Transverse colon (tissue), 4 donors: ENCODE results near the gene SLC14A1. TPM values are rescaled to one million over a fixed set of nuclear protein-coding genes. Genes with fewer than 3 reads are reported as not detected.
A peak's percentile ranks its signal among the peaks of the same experiment; 100 is the strongest.

Experiments
- DNase-seq: peaks from one replicate; pipeline ENCODE4 v3.0.0-alpha.2; 2019
- H3K27ac ChIP-seq, 4 donors: fragments of 200-600 bp; sonication (generic); 2 replicates each; pipeline ENCODE4 v1.5.1; 2016 to 2018; ENCODE audit warnings: inconsistent platforms in 4 of 4
- H3K27me3 ChIP-seq: fragments of 200-600 bp; sonication (generic); 2 replicates; pipeline ENCODE4 v1.5.1; 2017; ENCODE audit warnings: inconsistent platforms
- H3K36me3 ChIP-seq, 4 donors: fragments of 200-600 bp; sonication (generic); 2 replicates each; pipeline ENCODE4 v1.5.1; 2017 to 2019; ENCODE audit warnings: inconsistent platforms in 4 of 4
- H3K4me1 ChIP-seq, 4 donors: fragments of 200-600 bp; sonication (generic); 2 replicates each; pipeline ENCODE4 v1.5.1; 2017 to 2020; ENCODE audit warnings: inconsistent platforms in 4 of 4
- H3K4me3 ChIP-seq, 4 donors: fragments of 200-600 bp; sonication (generic); 1 replicate in 1 of 4; 2 replicates in 3 of 4; pipeline versions ENCODE4 v1.5.1 to v1.6.1; 2017 to 2019; ENCODE audit warnings: inconsistent platforms in 4 of 4
- H3K9me3 ChIP-seq, 2 donors: fragments of 200-600 bp; sonication (generic); 2 replicates each; pipeline ENCODE4 v1.5.1; 2017 to 2019; ENCODE audit warnings: inconsistent platforms in 2 of 2
- EP300 ChIP-seq: sonication (generic); formaldehyde crosslinking; IDR thresholded peaks from one replicate; pipeline ENCODE4 v1.6.1; 2017; ENCODE audit warnings: antibody characterized with exemption, low read depth
- POLR2A ChIP-seq: fragments of 450-650 bp; IDR thresholded peaks from one replicate; pipeline ENCODE4 v1.6.1; 2016; ENCODE audit warnings: antibody characterized with exemption, mild to moderate bottlenecking, moderate library complexity
- POLR2AphosphoS5 ChIP-seq, 3 donors: sonication (generic); formaldehyde crosslinking; IDR thresholded peaks; one replicate each; pipeline ENCODE4 v1.6.1; 2016; ENCODE audit warnings: antibody characterized with exemption in 3 of 3
- WGBS, 2 donors: methylation state at CpG; one replicate each; pipeline ENCODE4 v1.1.5; 2018; ENCODE audit warnings: low coverage in 1 of 2; 5-methylcytosine and 5-hydroxymethylcytosine counted together
- in situ Hi-C, 4 donors: fragments of 200-750 bp; cut with MboI; loops; one replicate each; pipeline versions ENCODE4 v1.15.0 to v1.15.1; 2017; ENCODE audit warnings: low sequenced_read_pairs in 3 of 4, low pct_ligation_motif_present in 1 of 4, low pct_unique_long_range_greater_than_20kb in 1 of 4
- intact Hi-C: fragments of 100-400 bp; cut with DNase I; formaldehyde crosslinking; loops from one replicate; pipeline ENCODE4 v1.15.1; 2023; ENCODE audit warnings: low total_unique reads
- total RNA-seq, 4 donors: library from RNA; depleted of rRNA; stranded (reverse); fragments of >200 nt; gene quantifications; one replicate each; pipeline ENCODE4 v1.1.0, GENCODE V29; 2016
- TF ChIP-seq, protein P1 (sequence below), 5 experiments: fragments of 200-600 bp in 3 of 5; fragments of 450-650 bp in 2 of 5; sonication (generic) in 3 of 5; IDR thresholded peaks; 1 replicate in 2 of 5; 2 replicates in 3 of 5; pipeline ENCODE4 v1.5.1; 2016 to 2017; ENCODE audit warnings: antibody characterized with exemption in 5 of 5, inconsistent platforms in 3 of 5, mild to moderate bottlenecking in 2 of 5, moderate library complexity in 1 of 5

Gene SLC14A1
- total RNA-seq, 4 donors from 2014 or later: 0.75 to 2.9 (median 0.95) TPM; not detected in 1

GRCh38 chr18:45686891-45687611, 36.9 kb upstream of the SLC14A1 start:
- intact Hi-C loops: no loop called here

DNA sequence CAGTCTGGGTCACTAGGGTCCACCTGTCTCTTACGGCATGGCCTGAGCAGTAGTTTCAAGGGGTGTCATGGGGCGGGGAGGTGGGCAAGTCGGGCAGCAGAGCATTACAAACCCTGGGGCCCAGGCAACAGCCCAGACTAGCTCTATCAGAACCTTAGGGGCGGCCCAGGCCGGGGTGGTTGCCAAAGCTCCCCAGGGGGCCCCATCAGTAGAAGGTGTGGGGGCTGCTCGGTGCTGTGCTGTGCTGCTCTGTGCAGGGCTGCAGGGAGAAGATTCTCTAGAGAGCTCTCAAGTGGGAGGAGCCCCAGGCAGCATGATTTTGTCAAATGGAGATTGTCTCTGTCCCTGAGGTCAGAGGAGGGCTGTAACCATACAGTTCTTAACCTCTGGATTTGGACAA, 36.4 kb upstream of the SLC14A1 start:
- intact Hi-C loops (no loop called here), in situ Hi-C loops (no loop called here)
- no peak for TF ChIP-seq EP300
- TF ChIP-seq, protein P1, sequence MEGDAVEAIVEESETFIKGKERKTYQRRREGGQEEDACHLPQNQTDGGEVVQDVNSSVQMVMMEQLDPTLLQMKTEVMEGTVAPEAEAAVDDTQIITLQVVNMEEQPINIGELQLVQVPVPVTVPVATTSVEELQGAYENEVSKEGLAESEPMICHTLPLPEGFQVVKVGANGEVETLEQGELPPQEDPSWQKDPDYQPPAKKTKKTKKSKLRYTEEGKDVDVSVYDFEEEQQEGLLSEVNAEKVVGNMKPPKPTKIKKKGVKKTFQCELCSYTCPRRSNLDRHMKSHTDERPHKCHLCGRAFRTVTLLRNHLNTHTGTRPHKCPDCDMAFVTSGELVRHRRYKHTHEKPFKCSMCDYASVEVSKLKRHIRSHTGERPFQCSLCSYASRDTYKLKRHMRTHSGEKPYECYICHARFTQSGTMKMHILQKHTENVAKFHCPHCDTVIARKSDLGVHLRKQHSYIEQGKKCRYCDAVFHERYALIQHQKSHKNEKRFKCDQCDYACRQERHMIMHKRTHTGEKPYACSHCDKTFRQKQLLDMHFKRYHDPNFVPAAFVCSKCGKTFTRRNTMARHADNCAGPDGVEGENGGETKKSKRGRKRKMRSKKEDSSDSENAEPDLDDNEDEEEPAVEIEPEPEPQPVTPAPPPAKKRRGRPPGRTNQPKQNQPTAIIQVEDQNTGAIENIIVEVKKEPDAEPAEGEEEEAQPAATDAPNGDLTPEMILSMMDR (IDR thresholded peaks at IDR 0.05): no peak
- no peak for TF ChIP-seq POLR2A
- Histone ChIP-seq H3K36me3 (no peaks in the 10 kb centered on the region), H3K27me3 (no peaks in the 10 kb centered on the region), H3K9me3 (no peaks in the 10 kb centered on the region), H3K4me1 (peaks cover 0 to 5% (median 0%) of the 10 kb centered on the region in 4 donors), H3K4me3 (peak overlapping the region in 1 of 4 donors; percentile 4), H3K27ac (peak overlapping the region; percentile 41 to 61 (median 45))
- WGBS, 2 donors: 56% methylated on average over 6 of the region's 6 CpGs; no CpG with 5 or more reads in 1 of the 2 donors
- DNase-seq: no peak

More at GRCh38 chr18:45686891-45687611, 36.9 kb upstream of the SLC14A1 start:
- Histone ChIP-seq H3K4me3 (peak overlapping the region in 1 of 4 donors; percentile 4), H3K9me3 (no peaks in the 10 kb centered on the region), H3K27me3 (no peaks in the 10 kb centered on the region), H3K27ac (peak overlapping the region; percentile 41 to 61 (median 56)), H3K36me3 (no peaks in the 10 kb centered on the region), H3K4me1 (peaks cover 0 to 5% (median 0%) of the 10 kb centered on the region in 4 donors)
- in situ Hi-C loops: no loop called here
- 45 to 56% methylated on average over 2 to 7 of the region's 7 CpGs for WGBS, 2 donors
- TF ChIP-seq POLR2A: no peak
- TF ChIP-seq, protein P1 (IDR thresholded peaks at IDR 0.05): no peak
- no peak for TF ChIP-seq POLR2AphosphoS5 (IDR thresholded peaks at IDR 0.05)
- no peak for TF ChIP-seq EP300
- peak; percentile 32 for DNase-seq

DNA sequence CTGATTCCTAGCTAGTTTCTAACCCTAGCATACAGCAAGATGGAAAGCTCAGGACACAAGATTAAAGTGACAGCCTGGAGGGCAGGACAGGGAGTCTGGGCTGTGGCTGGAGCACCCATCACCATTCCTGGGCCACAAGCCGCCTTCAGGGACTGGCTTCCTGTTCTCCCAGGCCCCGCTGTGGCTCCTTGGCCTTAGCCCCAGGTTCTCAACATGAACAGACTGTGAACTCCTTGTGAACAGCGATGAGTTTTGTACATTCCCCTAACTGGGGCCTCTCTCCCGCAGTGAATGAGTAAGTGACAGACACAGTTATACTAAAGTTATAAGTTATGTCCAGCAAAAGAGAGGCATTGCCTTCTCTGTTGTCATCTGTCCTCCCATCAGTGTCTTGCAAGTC, 35.9 kb upstream of the SLC14A1 start:
- in situ Hi-C loops (no loop called here), intact Hi-C loops (no loop called here)
- no peak overlapping the region for H3K4me3 ChIP-seq
- H3K27ac ChIP-seq: peak overlapping the region; percentile 41 to 61 (median 45)
- 73% methylated on average over 4 of the region's 4 CpGs; no CpG with 5 or more reads in 1 of the 2 donors for whole genome bisulfite sequencing, 2 donors
- H3K4me1 ChIP-seq: peaks cover 0 to 5% (median 0%) of the 10 kb centered on the region in 4 donors
- no peaks in the 10 kb centered on the region for H3K9me3 ChIP-seq
- TF ChIP-seq, protein P1 (IDR thresholded peaks at IDR 0.05): no peak
- H3K27me3 ChIP-seq: no peaks in the 10 kb centered on the region
- no peaks in the 10 kb centered on the region for H3K36me3 ChIP-seq
- DNase-seq: no peak

DNA sequence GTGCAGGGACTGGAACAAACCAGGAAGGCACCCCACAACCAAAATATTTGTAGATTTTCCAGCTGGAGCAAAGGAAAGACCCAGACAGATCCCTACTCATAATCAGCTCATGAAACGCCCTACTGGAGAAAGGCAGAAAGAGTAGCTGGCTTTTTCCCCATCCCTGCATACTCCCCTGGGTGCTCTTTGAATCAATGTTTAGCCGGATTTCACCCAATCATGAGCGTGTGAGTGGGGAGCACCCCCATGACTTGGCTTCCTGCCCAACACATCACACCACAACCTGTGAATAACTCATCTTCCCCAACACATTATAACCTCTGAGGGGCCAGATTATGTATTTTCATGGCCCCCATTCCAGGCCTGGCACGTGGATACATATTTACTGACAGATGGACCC, 35.1 kb upstream of the SLC14A1 start:
- Histone ChIP-seq H3K9me3 (no peaks in the 10 kb centered on the region), H3K4me3 (no peak overlapping the region), H3K27ac (no peak overlapping the region), H3K36me3 (no peaks in the 10 kb centered on the region), H3K27me3 (no peaks in the 10 kb centered on the region), H3K4me1 (peaks cover 0 to 5% (median 0%) of the 10 kb centered on the region in 4 donors)
- intact Hi-C loops: no loop called here
- in situ Hi-C loops: no loop called here
- peak; percentile 44 for DNase-seq
- 61 to 78% methylated on average over 4 of the region's 4 CpGs for WGBS, 2 donors
- TF ChIP-seq POLR2AphosphoS5 (IDR thresholded peaks at IDR 0.05) (no peak), EP300 (no peak), POLR2A (no peak)
- TF ChIP-seq, protein P1 (IDR thresholded peaks at IDR 0.05): no peak
